ENCODE data around the gene CTRB1.

GRCh38 chr16:75248142-75248535 is 29.4 kb downstream of the CTRB1 start:
- TF ChIP-seq EZH2 (IDR thresholded peaks at IDR 0.05; ENCODE audit: insufficient read depth, poor library complexity, severe bottlenecking) (no peak), EZH2phosphoT487 (IDR thresholded peaks at IDR 0.05; ENCODE audit: insufficient read depth, low read depth) (no peak)

Data from GM23248 (cell line).